Adrenal gland (tissue), 12 donors: ENCODE measurements around the gene ZBTB40. TPM values are rescaled to one million over a fixed set of nuclear protein-coding genes. Genes with fewer than 3 reads are reported as not detected.

Experiments
- DNase-seq, 7 donors: peaks; one replicate each; pipeline ENCODE4 v3.0.0-alpha.2; 2019 to 2020
- H3K27ac ChIP-seq, 5 donors: fragments of 200-600 bp; sonication (generic) in 4 of 5; 1 replicate in 3 of 5; 2 replicates in 2 of 5; pipeline versions ENCODE4 v1.5.1 to v1.8.0; 2016 to 2020; ENCODE audit warnings: mild to moderate bottlenecking in 1 of 5
- H3K27me3 ChIP-seq: fragments of 200-600 bp; 2 replicates; pipeline ENCODE4 v1.8.0; 2021
- H3K36me3 ChIP-seq, 2 donors: fragments of 200-600 bp; replicated peaks in 1 of 2; 1 replicate in 1 of 2; 2 replicates in 1 of 2; pipeline versions ENCODE4 v1.5.1 to v1.8.0; 2018 to 2022
- H3K4me1 ChIP-seq, 2 donors: fragments of 200-600 bp; replicated peaks in 1 of 2; 1 replicate in 1 of 2; 2 replicates in 1 of 2; pipeline versions ENCODE4 v1.5.1 to v1.8.0; 2018 to 2021
- H3K4me3 ChIP-seq, 4 donors: fragments of 200-600 bp; sonication (generic) in 3 of 4; one replicate each; pipeline ENCODE4 v1.5.1; 2016 to 2018
- H3K9me3 ChIP-seq, 3 donors: fragments of 200-600 bp; sonication (generic) in 1 of 3; replicated peaks in 1 of 3; 1 replicate in 2 of 3; 2 replicates in 1 of 3; pipeline versions ENCODE4 v1.5.1 to v1.8.0; 2016 to 2021
- CTCF ChIP-seq, 6 experiments: fragments of 450-650 bp in 4 of 6; fragments of 200-600 bp in 2 of 6; sonication (generic) in 1 of 6; IDR thresholded peaks; 1 replicate in 5 of 6; 2 replicates in 1 of 6; pipeline versions ENCODE4 v1.5.1 to v1.8.0; 2016 to 2021; ENCODE audit warnings: antibody characterized with exemption in 6 of 6, mild to moderate bottlenecking in 2 of 6, moderate library complexity in 1 of 6
- POLR2A ChIP-seq, 2 donors: fragments of 450-650 bp; IDR thresholded peaks; one replicate each; pipeline ENCODE4 v1.6.1; 2017; ENCODE audit warnings: antibody characterized with exemption in 2 of 2, mild to moderate bottlenecking in 2 of 2, moderate library complexity in 1 of 2
- WGBS, 4 donors: extraction: QIAGEN DNeasy Blood & Tissue Kit in 2 of 4; methylation state at CpG; one replicate each; pipeline versions ENCODE4 v1.1.5 to v1.1.7; 2013 to 2017; 5-methylcytosine and 5-hydroxymethylcytosine counted together
- intact Hi-C, 2 donors: fragments of 100-400 bp; cut with DNase I; formaldehyde crosslinking; loops; one replicate each; pipeline versions ENCODE4 v1.14.1 to v1.15.0; 2022 to 2023
- polyA plus RNA-seq, 3 donors: library from polyadenylated mRNA; stranded (reverse); fragments of 200-250 nt in 2 of 3; fragments of 350-450 nt in 1 of 3; fragmentation: Illumina TruSeq in 1 of 3; extraction: RNeasy Lipid Tissue Mini Kit (QIAGEN cat#74804) in 1 of 3; gene quantifications; one replicate each; pipeline ENCODE4 v1.2.3, GENCODE V29; 2013 to 2014
- total RNA-seq, 9 donors: library from RNA; depleted of rRNA in 4 of 9; stranded (reverse); fragments of >200 nt in 4 of 9; fragments of 120-200 nt in 1 of 9; fragmentation: NEBNext Ultra II Directional in 1 of 9; extraction: Animal tissue kit (Norgen Biotek cat#: 25700) in 1 of 9; gene quantifications; one replicate each; pipeline versions ENCODE4 v1.1.0 to v1.2.4, GENCODE V29; 2013 to 2023
- donor health status: healthy with polysubstance abuse.
- donor health status: Bipolar disorder and iron deficiency.
- donor health status: DM: yes; HTN: yes; CAD: no.
- donor health status: DM: no; HTN: no; CAD: no.
- donor health status: DM: no; HTN: no; CAD: no.
- donor health status: DM: yes; HTN: yes; CAD: no.

Gene ZBTB40
- total and polyA plus RNA-seq, 12 donors: 17.1 to 45.7 (median 27.7) TPM

GRCh38 chr1:22483121-22483520 lies 31.5 kb downstream of the ZBTB40 start:
- Histone ChIP-seq H3K27ac (no peak overlapping the region), H3K27me3 (no peaks in the 10 kb centered on the region), H3K9me3 (no peaks in the 10 kb centered on the region), H3K36me3 (no peaks in the 10 kb centered on the region), H3K4me3 (no peak overlapping the region), H3K4me1 (peaks cover 6 to 16% of the 10 kb centered on the region in 2 donors)
- DNase-seq: no peak
- no peak for TF ChIP-seq CTCF (IDR thresholded peaks at IDR 0.05)
- intact Hi-C loops: no loop called here
- WGBS, 4 donors: 88 to 94% (median 92%) methylated on average over 2 of the region's 2 CpGs

- intact Hi-C loops: no loop called here
- no peaks in the 10 kb centered on the region for H3K27me3 ChIP-seq
- H3K4me3 ChIP-seq: no peak overlapping the region
- no peaks in the 10 kb centered on the region for H3K36me3 ChIP-seq
- H3K9me3 ChIP-seq: no peaks in the 10 kb centered on the region
- DNase-seq: no peak
- TF ChIP-seq CTCF (IDR thresholded peaks at IDR 0.05): no peak
- no peak for TF ChIP-seq POLR2A (IDR thresholded peaks at IDR 0.05)
- WGBS, 4 donors: 91 to 100% (median 92%) methylated on average over 2 of the region's 2 CpGs
- H3K27ac ChIP-seq: no peak overlapping the region
- peaks cover 6 to 33% of the 10 kb centered on the region in 2 donors for H3K4me1 ChIP-seq
These were observed 33.2 kb downstream of the ZBTB40 start for GRCh38 chr1:22484706-22485345.

GRCh38 chr1:22485431-22485830 lies 33.8 kb downstream of the ZBTB40 start:
- TF ChIP-seq CTCF (IDR thresholded peaks at IDR 0.05): no peak
- H3K36me3 ChIP-seq: no peaks in the 10 kb centered on the region
- H3K4me3 ChIP-seq: no peak overlapping the region
- no peak for DNase-seq
- H3K9me3 ChIP-seq: no peaks in the 10 kb centered on the region
- H3K4me1 ChIP-seq: peaks cover 6 to 37% of the 10 kb centered on the region in 2 donors
- no peaks in the 10 kb centered on the region for H3K27me3 ChIP-seq
- intact Hi-C loops: no loop called here
- 91 to 99% (median 94%) methylated on average over 3 of the region's 3 CpGs for WGBS, 4 donors
- no peak overlapping the region for H3K27ac ChIP-seq

- no peaks in the 10 kb centered on the region for H3K27me3 ChIP-seq
- peak overlapping the region in 4 of 5 donors; percentile 1 to 57 (median 44) for H3K27ac ChIP-seq
- TF ChIP-seq CTCF (IDR thresholded peaks at IDR 0.05) (no peak), POLR2A (IDR thresholded peaks at IDR 0.05) (no peak)
- peaks cover 0 to 10% of the 10 kb centered on the region in 2 donors for H3K36me3 ChIP-seq
- peaks cover 14 to 57% of the 10 kb centered on the region in 2 donors for H3K4me1 ChIP-seq
- peak in 3 of 7 donors; percentile 41 to 58 (median 54) for DNase-seq
- no peaks in the 10 kb centered on the region for H3K9me3 ChIP-seq
- no peak overlapping the region for H3K4me3 ChIP-seq
- intact Hi-C loops: no loop called here
- WGBS, 4 donors: 35 to 43% (median 41%) methylated on average over 5 of the region's 5 CpGs
These were observed 36.1 kb downstream of the ZBTB40 start for GRCh38 chr1:22487781-22488180.
